NCI-H524 treated with DMSO at 0.1 percent for 48 hours (cell line): ENCODE data around the gene ADGRG1.

Experiments
- DNase-seq: peaks from one replicate; lab custom pipeline; 2025; lab: John Stamatoyannopoulos, UW

ADGRG1 gene

GRCh38 chr16:57620335-57621231 is 7.8 kb upstream of the ADGRG1 start:
- DNase-seq = peak; percentile 23

GRCh38 chr16:57621521-57622271 is 6.7 kb upstream of the ADGRG1 start:
- no peak for DNase-seq

GRCh38 chr16:57622361-57623250 is 5.8 kb upstream of the ADGRG1 start:
- DNase-seq = no peak

GRCh38 chr16:57623251-57624043 is 5.0 kb upstream of the ADGRG1 start:
- DNase-seq = no peak

- DNase-seq = no peak
Observed at GRCh38 chr16:57624044-57624688, 4.3 kb upstream of the ADGRG1 start.

- no peak for DNase-seq
Observed at GRCh38 chr16:57624806-57625500, 3.5 kb upstream of the ADGRG1 start.

- DNase-seq = no peak
Observed at GRCh38 chr16:57626420-57627170, 1.8 kb upstream of the ADGRG1 start.

GRCh38 chr16:57627184-57627871 is 1.1 kb upstream of the ADGRG1 start:
- peak; percentile 67 for DNase-seq

GRCh38 chr16:57628783-57629293 is 408 bp downstream of the ADGRG1 start:
- DNase-seq = no peak

GRCh38 chr16:57629516-57630406 is 1.3 kb downstream of the ADGRG1 start:
- DNase-seq = no peak

GRCh38 chr16:57630407-57630797 is 2.0 kb downstream of the ADGRG1 start:
- DNase-seq = no peak

GRCh38 chr16:57630931-57631845 is 2.8 kb downstream of the ADGRG1 start:
- peak; percentile 80 for DNase-seq

- no peak for DNase-seq
Observed at GRCh38 chr16:57632568-57632967, 4.1 kb downstream of the ADGRG1 start.

GRCh38 chr16:57633383-57634064 is 5.1 kb downstream of the ADGRG1 start:
- DNase-seq = peak; percentile 55

GRCh38 chr16:57634171-57634570 is 5.7 kb downstream of the ADGRG1 start:
- no peak for DNase-seq
